ENCODE results near the gene VMAC. TPM values are rescaled to one million over a fixed set of nuclear protein-coding genes. Genes with fewer than 3 reads are reported as not detected.

VMAC gene
- total and polyA plus RNA-seq, 9 of the 15 experiments (the other 6 are each of a cell fraction or from before 2014, with no cell fraction given), result 0.03 to 3.4 (median 1.1) TPM

DNA sequence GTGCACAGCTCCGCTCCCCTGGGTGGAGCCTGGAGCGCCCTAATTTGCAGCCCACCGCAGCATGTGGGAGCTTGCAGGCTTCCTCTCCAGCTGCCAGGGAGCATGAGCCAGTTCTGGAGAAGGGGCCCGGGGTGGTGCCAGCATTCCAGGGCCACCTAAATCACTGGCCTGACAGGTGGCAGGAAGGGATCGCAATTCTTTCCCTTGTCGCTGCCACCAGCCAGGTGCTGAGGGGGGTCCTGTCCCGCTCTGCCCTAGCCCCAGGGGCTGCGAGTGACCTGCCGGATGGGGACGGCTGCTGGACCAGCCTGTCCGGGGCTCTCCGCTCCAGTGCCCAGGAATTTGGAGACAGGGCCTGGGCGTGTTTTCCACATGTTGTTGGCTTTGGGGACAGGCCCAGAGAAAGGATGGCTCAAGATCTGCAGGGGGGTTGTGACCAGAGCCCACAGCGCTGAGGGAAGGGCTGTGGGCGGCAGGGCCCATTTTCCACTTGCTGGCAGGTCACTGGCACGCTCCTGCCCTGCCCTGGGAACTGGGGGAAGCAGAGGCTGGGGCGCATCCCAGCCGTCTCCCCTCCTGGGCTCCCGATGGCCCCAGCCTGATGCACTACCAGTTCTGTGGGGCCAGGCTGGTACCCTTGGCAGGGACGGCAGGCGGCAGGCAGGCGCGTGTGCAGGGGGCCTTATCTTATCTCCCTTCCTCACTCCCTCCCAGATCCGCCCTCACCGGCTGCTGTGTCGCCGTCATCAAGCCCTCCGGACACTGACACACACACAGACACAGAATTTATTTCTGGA is 10.6 kb upstream of the VMAC start (continued):
- TF ChIP-seq, protein P1, sequence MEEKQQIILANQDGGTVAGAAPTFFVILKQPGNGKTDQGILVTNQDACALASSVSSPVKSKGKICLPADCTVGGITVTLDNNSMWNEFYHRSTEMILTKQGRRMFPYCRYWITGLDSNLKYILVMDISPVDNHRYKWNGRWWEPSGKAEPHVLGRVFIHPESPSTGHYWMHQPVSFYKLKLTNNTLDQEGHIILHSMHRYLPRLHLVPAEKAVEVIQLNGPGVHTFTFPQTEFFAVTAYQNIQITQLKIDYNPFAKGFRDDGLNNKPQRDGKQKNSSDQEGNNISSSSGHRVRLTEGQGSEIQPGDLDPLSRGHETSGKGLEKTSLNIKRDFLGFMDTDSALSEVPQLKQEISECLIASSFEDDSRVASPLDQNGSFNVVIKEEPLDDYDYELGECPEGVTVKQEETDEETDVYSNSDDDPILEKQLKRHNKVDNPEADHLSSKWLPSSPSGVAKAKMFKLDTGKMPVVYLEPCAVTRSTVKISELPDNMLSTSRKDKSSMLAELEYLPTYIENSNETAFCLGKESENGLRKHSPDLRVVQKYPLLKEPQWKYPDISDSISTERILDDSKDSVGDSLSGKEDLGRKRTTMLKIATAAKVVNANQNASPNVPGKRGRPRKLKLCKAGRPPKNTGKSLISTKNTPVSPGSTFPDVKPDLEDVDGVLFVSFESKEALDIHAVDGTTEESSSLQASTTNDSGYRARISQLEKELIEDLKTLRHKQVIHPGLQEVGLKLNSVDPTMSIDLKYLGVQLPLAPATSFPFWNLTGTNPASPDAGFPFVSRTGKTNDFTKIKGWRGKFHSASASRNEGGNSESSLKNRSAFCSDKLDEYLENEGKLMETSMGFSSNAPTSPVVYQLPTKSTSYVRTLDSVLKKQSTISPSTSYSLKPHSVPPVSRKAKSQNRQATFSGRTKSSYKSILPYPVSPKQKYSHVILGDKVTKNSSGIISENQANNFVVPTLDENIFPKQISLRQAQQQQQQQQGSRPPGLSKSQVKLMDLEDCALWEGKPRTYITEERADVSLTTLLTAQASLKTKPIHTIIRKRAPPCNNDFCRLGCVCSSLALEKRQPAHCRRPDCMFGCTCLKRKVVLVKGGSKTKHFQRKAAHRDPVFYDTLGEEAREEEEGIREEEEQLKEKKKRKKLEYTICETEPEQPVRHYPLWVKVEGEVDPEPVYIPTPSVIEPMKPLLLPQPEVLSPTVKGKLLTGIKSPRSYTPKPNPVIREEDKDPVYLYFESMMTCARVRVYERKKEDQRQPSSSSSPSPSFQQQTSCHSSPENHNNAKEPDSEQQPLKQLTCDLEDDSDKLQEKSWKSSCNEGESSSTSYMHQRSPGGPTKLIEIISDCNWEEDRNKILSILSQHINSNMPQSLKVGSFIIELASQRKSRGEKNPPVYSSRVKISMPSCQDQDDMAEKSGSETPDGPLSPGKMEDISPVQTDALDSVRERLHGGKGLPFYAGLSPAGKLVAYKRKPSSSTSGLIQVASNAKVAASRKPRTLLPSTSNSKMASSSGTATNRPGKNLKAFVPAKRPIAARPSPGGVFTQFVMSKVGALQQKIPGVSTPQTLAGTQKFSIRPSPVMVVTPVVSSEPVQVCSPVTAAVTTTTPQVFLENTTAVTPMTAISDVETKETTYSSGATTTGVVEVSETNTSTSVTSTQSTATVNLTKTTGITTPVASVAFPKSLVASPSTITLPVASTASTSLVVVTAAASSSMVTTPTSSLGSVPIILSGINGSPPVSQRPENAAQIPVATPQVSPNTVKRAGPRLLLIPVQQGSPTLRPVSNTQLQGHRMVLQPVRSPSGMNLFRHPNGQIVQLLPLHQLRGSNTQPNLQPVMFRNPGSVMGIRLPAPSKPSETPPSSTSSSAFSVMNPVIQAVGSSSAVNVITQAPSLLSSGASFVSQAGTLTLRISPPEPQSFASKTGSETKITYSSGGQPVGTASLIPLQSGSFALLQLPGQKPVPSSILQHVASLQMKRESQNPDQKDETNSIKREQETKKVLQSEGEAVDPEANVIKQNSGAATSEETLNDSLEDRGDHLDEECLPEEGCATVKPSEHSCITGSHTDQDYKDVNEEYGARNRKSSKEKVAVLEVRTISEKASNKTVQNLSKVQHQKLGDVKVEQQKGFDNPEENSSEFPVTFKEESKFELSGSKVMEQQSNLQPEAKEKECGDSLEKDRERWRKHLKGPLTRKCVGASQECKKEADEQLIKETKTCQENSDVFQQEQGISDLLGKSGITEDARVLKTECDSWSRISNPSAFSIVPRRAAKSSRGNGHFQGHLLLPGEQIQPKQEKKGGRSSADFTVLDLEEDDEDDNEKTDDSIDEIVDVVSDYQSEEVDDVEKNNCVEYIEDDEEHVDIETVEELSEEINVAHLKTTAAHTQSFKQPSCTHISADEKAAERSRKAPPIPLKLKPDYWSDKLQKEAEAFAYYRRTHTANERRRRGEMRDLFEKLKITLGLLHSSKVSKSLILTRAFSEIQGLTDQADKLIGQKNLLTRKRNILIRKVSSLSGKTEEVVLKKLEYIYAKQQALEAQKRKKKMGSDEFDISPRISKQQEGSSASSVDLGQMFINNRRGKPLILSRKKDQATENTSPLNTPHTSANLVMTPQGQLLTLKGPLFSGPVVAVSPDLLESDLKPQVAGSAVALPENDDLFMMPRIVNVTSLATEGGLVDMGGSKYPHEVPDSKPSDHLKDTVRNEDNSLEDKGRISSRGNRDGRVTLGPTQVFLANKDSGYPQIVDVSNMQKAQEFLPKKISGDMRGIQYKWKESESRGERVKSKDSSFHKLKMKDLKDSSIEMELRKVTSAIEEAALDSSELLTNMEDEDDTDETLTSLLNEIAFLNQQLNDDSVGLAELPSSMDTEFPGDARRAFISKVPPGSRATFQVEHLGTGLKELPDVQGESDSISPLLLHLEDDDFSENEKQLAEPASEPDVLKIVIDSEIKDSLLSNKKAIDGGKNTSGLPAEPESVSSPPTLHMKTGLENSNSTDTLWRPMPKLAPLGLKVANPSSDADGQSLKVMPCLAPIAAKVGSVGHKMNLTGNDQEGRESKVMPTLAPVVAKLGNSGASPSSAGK (IDR thresholded peaks at IDR 0.05), result no peak
- 0 out of 4 replicates have a peak, but pooled peaks of 1 of the 2 experiments have one; percentile 23 for TF ChIP-seq TEAD1 (CRISPR knock-in tag; IDR thresholded peaks at IDR 0.05)
- no peak for TF ChIP-seq BCL6 (CRISPR knock-in tag; IDR thresholded peaks at IDR 0.05)
- TF ChIP-seq ZBTB1 (CRISPR knock-in tag; IDR thresholded peaks at IDR 0.05; ENCODE audit: borderline replicate concordance, low read depth), result no peak
- TF ChIP-seq, protein P2, sequence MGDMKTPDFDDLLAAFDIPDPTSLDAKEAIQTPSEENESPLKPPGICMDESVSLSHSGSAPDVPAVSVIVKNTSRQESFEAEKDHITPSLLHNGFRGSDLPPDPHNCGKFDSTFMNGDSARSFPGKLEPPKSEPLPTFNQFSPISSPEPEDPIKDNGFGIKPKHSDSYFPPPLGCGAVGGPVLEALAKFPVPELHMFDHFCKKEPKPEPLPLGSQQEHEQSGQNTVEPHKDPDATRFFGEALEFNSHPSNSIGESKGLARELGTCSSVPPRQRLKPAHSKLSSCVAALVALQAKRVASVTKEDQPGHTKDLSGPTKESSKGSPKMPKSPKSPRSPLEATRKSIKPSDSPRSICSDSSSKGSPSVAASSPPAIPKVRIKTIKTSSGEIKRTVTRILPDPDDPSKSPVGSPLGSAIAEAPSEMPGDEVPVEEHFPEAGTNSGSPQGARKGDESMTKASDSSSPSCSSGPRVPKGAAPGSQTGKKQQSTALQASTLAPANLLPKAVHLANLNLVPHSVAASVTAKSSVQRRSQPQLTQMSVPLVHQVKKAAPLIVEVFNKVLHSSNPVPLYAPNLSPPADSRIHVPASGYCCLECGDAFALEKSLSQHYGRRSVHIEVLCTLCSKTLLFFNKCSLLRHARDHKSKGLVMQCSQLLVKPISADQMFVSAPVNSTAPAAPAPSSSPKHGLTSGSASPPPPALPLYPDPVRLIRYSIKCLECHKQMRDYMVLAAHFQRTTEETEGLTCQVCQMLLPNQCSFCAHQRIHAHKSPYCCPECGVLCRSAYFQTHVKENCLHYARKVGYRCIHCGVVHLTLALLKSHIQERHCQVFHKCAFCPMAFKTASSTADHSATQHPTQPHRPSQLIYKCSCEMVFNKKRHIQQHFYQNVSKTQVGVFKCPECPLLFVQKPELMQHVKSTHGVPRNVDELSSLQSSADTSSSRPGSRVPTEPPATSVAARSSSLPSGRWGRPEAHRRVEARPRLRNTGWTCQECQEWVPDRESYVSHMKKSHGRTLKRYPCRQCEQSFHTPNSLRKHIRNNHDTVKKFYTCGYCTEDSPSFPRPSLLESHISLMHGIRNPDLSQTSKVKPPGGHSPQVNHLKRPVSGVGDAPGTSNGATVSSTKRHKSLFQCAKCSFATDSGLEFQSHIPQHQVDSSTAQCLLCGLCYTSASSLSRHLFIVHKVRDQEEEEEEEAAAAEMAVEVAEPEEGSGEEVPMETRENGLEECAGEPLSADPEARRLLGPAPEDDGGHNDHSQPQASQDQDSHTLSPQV (IDR thresholded peaks at IDR 0.05), result no peak
- TF ChIP-seq, protein P3, sequence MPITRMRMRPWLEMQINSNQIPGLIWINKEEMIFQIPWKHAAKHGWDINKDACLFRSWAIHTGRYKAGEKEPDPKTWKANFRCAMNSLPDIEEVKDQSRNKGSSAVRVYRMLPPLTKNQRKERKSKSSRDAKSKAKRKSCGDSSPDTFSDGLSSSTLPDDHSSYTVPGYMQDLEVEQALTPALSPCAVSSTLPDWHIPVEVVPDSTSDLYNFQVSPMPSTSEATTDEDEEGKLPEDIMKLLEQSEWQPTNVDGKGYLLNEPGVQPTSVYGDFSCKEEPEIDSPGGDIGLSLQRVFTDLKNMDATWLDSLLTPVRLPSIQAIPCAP (CRISPR knock-in tag; IDR thresholded peaks at IDR 0.05; ENCODE audit: borderline replicate concordance), result no peak
- peak in 1 of 2 experiments; percentile 43; a peak in 1 of 4 replicates for TF ChIP-seq TRIM24 (IDR thresholded peaks at IDR 0.05)
- TF ChIP-seq, protein P4, sequence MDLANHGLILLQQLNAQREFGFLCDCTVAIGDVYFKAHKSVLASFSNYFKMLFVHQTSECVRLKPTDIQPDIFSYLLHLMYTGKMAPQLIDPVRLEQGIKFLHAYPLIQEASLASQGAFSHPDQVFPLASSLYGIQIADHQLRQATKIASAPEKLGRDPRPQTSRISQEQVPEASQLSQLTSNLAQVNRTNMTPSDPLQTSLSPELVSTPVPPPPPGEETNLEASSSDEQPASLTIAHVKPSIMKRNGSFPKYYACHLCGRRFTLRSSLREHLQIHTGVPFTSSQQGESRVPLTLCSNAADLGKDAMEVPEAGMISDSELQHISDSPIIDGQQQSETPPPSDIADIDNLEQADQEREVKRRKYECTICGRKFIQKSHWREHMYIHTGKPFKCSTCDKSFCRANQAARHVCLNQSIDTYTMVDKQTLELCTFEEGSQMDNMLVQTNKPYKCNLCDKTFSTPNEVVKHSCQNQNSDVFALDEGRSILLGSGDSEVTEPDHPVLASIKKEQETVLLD (IDR thresholded peaks at IDR 0.05), result no peak
